NCI-H526 treated with DMSO at 0.1 percent for 48 hours (cell line): ENCODE results near the gene PLEK2.

Source experiments
- DNase-seq: peaks from one replicate; lab custom pipeline; 2025; lab: John Stamatoyannopoulos, UW

The PLEK2 gene

DNA sequence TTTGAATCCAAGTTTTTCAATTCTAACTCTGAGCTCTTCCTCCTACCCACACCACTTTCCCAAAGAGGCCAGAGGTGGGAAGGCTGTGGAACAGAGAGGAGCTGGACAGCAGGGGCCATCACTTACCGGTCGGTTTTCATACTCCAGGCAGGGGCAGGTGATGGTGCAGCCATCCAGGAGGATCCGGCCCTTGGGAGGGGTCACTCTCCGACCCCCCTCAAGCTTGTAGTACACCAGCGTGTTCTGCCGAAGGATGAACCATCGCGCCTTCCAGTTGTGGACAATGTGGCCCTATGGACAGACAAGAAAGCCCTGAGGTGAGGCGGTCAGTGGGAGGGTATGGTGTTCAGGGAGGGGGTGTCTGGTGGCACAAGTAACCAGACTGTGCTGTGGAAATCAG lies 14.4 kb downstream of the PLEK2 start:
- no peak for DNase-seq

DNA sequence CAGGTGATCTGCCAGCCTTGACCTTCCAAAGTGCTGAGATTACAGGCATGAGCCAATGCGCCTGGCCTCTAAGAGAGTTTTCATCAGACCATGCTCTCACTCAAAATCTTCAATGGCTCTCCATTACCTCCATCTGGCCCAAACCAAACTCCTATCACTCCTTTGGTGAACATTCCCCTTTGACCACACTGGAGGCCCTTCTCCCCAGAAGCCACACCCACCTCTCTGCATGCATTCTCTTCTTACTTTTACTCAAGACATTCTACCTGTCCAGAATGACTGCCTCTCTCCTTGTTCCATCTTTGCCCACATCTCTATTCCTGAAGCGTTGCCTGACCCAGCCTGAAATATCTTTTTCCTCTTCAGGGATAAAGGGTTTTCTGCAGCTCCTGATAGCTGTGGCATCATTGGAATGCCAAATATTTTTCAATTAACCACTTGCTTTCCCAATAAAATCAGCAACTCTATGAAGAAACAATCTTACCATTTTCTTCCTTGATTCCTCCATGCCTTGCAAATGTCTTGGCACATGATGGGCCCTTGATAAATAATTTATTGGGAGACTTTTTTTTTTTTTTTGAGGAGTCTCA lies 15.5 kb downstream of the PLEK2 start:
- no peak for DNase-seq

DNA sequence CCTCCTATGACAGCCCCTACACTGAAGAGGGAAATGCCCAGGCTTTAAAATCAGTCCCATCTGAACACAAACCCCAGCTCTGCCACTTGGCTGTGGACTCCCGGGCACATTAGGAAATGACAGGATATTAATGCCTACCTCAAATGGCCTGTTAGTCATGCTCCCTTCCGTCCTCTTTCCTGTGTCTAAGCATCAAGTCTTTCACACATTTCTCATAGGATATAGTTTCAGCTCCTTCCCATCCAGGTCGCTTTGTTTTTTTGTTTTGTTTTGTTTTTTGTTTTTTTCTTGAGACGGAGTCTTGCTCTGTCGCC lies 16.1 kb downstream of the PLEK2 start:
- no peak for DNase-seq

DNA sequence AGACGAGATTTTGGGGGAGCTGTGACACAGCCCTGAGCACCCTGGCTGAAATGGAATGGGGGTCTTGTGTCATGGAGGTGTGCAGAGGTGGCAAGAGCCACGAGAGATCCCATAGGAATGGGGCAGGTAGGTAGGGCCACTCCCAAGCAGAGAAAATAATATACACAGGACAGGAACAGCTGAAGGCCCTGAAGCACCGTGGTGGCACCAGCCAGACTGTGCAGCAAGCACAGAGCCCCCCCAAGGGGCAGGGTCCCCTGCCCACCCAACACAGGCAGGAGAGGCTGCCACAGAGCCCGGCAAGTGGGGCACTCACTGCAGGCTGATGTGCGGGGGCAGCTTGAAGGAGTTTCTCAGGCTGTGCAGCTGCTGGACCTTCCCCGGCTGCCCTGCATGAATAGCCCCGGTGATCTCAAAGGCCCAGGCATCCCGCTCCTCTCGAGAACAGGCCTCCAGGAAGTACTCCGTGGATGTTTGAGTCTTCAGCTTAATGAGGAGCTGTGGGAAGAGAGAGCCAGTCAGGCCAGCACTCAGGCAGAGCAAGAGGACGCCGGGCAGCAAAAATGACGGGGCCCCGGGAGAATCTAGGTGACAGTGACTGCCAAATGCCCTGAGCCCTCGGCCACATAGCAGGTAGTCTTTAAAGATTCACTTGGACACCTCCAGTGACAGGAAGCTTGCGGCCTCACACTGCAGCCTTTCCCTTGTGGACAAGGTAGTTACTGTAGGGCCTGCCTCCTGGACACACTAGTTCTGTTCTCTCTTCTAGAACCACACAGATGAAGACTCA lies 16.7 kb downstream of the PLEK2 start:
- DNase-seq: no peak

DNA sequence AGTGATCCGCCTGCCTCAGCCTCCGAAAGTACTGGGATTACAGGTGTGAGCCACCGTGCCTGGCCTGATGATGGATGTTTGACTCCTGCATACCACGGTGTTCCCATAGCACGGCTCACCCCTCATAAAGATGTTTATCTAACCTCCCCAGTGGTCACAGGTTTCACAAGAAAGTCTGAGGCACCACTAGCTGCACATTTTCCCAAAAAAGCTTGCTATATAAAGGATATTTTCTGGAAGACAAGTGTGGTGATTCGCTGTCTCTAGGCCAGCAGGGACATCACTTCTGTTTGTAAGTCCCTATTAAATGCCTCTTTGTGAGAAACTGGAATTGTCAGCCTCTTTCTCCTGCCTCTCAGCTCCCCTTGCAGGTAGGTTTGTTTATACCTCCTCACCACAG lies 18.3 kb downstream of the PLEK2 start:
- no peak for DNase-seq

DNA sequence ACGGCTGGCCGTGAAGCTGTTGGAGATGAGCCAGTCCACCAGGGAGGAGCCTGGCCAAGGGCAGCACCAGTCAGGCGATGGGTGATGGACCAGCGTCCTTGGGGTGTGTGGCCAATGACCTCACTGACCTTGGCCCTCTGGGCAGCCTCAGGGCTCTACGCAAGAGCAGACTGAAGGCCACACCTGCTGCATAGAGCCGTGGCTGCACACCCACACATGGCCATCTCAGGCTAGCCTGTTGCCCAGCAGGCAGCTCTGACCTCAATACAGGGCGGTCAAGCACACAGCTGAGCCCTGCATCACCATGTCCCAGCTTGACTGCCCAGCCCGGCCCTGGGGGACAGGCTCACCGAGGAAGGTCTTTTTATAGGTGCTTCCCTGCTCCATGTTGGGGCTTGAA lies 19.2 kb downstream of the PLEK2 start:
- DNase-seq: no peak

DNA sequence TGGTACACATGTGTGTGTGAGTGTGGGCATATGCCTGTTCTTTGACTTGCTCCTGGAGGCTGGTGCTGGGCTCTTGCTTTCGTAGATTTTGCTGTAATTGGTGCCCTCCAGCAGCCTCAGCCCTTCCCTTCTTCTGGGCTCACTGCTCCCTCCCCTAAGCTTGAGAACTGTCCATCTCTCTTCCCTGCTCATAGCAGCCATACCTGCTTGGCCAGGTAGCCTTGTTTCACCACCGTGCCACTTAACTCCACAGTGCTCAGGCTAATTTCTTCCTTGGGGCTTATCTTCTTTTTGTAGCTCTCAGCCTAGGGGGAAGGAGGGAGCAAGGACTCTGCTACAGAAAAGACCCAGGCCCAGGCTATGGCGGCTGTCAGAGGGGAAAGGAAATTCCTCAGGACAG lies 19.8 kb downstream of the PLEK2 start:
- no peak for DNase-seq

DNA sequence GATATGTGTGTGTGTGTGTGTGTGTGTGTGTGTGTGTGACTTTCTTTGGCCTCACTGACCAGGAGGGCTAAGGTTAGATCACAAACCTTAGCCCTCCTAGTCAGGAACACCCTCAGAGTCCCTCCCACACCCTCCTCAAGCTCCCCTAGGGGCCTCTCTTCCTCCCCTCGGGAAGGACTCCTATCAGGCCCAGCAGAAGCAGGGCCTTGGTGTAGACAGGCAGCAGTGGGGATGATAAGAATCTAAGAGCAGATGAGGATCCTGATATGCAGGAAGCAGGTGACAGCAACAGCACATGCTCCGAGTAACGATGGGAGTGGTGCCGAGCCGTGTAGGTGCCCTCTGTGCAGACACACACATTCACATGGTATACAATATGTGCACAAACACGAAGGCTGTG lies 20.7 kb downstream of the PLEK2 start:
- DNase-seq: no peak

DNA sequence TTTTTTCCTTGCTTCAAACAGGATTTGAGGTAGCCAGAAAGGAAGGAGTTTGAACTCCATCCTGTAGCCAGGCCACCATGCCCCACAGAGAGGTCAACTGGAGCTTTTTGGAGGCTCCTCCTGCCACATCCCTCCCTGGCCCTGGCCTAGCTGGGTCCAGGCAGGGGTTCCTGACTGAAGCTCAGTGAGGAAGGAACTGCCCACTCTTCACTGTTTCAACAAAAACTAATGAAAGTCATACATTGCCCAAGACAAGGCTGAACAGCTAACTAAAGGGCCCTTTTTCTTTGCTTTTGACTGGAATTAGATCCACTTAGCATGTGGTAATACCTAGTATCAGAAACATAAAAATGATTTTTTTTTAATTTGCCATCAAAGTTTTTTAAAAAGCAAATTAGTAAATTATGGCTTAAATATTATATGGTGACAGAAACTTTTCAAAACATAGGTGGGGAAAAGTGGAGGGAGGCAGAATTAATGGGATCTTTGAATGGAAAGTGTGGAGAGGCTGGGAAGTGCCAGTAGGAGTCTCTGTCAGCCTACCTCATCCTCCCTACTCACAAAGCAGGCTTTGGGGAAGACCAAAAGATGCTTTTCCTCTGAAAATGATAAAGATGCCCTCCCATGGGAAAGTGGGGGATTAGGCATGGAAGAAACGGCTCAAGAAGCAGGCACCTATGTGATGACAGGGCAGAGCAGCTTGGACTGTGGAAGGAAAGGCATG lies 22.0 kb downstream of the PLEK2 start:
- DNase-seq: no peak

DNA sequence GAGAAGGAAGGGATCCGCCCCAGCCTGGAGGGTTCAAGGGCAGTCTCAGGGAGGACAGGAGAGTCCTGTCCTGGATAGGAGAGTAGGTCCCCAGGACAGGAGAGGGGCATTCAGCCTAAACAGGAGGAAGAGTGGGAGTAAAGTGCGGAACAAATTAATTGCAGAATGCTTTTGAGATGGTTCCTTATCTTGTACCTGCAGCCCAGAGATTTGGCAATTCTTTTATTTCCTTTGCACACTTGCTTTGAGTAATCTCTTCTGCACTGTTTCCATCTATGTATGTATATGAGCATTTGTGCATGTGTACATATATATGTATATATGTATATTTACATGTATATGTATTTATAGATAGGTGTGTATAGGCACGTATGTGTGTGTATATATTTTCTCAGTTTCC lies 22.7 kb downstream of the PLEK2 start:
- no peak for DNase-seq

DNA sequence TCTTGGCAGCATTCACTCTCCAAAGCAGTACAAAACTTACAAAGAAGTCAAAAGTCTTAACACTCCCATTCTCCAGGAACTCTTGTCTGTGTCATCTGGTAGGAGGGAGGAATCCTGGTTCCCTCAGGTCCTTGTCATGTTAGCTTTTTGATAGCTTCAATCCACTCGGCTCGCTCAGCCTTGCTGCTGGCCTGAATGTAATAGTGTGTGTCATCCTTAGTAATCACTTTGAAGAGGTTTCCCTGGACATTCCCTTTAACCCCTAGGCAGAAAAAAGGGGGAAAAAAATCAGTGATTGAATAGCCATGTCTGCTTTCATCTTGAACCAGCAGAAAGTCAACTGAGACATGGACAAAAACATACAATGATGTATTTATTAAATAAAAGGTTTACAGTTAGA lies 24.8 kb downstream of the PLEK2 start:
- DNase-seq: no peak

DNA sequence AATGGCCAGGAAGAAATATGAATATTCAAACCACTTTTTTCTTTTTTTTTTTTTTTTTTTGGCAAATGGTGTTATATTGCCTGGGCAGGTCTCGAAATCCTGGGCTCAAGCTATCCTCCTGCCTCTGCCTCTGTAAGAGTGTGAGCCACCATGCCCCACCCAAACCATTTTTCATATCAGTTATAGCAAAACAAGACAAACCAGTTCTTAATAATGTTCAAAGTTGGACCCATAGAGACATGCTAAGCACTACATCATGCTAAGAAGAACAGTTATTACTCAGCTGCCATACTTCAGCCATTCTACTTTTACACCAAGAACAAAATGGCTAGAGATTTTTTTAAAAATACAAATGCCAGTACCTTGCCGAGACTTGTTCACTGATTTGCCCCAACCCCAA lies 26.3 kb downstream of the PLEK2 start:
- DNase-seq: no peak

DNA sequence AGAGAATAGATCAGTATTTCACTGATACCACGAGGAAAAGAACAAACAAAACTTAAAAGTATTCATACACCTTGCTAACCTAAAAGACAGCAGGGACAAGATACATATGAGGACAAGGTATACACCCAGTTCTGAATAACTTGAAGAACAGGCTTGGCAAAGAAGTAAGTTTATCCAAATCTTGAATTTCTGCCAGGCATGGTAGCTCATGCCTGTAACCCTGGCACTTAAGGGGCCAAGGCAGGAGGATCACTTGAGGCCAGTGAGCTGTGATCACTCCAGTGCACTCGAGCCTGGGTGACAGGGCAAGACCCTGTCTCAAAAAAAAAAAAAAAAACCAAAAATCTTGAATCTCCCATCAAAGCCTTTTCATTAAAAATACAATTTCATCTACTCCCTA lies 26.8 kb downstream of the PLEK2 start:
- no peak for DNase-seq

DNA sequence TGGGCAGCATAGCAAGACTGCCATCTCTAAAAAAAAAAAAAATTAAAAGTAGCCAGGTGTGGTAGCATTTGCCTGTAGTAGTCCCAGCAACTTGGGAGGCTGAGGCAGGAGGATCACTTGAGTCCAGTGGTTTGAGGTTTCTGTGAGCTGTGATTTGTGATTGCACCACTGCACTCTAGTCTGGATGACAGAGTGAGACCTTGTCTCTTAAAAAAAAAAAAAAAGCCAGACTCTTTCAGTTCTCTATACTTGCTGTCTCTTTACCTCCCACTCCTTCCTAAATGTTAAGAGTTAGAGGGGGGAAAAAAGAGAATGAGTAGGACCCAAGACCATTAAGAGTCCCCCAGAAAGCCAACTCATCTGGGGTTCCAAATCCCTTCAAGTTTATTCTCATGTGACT lies 34.0 kb downstream of the PLEK2 start:
- no peak for DNase-seq

DNA sequence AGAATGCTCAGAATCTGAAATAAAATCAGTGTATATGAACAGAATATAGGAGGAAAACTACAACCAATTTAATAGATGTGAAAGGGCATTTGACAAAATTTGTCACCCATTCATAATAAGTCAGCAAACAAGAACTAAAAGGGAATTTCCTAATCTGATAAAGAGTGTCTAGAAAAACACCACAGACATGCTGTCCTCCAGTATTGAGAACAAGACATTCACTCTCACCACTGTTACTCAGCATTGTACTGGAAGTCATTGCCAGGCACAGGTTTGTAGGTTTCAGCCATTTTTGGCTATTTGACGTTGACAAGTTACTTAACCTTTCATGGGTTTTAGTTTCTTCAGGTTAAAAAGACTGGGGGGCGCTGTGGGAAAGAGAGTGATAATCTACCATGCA lies 38.6 kb downstream of the PLEK2 start:
- no peak for DNase-seq

DNA sequence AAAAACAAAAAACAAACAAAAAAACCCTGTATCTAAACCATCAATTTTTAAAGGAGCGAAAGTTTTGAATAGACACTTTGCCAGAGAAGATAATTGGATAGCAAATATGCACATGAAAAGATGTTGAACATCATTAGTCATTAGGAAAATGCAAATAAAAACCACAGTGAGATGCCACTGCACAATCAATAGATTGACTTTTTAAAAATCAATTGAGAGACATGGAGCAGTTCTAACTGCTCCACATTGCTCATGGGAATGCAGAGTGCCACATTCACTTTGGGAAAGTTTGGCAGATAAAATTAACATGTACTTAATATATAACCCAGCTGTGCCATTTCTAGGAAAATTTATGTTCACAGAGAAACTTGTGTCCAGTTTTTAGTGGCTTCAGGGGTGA lies 39.1 kb downstream of the PLEK2 start:
- no peak for DNase-seq

DNA sequence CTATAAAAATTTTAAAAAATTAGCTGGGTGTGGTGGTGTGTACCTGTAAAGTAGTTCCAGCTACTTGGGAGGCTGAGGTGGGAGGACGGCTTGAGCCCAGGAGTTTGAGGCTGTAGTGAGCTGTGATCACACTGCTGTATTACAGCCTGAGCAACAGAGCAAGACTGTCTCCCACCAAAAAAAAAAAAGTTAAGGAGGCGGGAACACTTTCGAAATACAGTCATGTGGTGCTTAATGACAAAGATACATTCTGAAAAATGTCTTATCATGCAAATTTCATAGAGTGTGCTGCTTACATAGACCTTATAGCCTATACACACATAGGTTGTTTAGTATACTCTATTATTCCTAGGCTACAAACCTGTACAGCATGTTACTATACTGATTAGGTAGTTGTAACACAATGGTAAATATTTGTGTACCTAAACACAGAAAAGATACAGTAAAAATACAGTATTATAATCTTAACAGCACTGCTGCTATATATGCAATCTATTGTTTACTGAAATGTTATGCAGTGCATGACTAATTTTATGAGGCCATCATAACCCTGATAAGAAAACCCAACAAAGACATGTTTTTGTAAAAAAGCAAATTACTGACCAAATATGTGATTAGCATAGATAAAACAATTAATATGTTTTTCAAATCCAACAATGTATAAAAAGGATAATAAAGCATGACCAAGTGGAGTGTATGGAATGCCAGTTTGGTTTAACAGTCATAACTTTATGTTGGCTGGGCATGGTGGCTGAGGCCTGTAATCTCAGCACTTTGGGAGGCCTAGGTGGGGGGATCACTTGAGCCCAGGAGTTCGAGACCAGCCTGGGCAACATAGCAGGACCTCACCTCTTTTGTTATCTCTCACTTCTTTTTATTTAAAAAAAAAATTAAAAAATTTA lies 40.5 kb downstream of the PLEK2 start:
- no peak for DNase-seq

DNA sequence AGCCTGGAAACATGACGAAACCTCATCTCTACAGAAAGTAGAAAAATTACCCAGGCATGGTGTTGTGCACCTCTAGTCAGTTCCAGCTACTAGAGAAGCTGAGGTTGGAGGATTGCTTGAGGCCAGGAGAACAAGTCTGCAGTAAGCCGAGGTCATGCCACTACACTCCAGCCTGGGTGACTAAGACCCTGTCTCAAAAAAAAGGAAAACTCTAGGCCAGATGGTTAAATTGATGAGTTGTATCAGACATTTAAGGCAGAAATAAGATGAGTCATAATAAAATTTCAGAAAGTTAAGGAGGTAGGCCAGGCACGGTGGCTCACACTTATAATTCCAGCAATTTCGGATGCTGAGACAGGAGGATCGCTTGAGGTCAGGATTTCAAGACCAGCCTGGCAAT lies 41.1 kb downstream of the PLEK2 start:
- DNase-seq: no peak

DNA sequence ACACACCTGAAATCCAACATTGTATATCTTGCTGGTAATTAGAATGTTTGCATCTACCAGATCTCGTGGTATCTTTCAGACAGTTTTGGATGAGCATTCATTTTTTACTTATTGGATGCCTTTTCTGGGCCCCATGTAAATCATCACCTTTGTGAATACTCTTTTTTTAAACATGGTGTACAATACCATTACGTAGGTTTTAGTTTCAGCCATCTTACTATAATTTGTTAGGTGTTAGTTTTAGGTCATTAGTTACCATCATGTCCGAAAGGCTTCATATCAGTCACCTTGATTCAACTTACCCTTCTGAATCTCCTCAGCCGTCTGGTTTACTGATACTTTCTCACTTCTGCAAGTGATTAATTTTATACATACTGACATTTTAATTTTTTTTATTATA lies 46.5 kb downstream of the PLEK2 start:
- no peak for DNase-seq

DNA sequence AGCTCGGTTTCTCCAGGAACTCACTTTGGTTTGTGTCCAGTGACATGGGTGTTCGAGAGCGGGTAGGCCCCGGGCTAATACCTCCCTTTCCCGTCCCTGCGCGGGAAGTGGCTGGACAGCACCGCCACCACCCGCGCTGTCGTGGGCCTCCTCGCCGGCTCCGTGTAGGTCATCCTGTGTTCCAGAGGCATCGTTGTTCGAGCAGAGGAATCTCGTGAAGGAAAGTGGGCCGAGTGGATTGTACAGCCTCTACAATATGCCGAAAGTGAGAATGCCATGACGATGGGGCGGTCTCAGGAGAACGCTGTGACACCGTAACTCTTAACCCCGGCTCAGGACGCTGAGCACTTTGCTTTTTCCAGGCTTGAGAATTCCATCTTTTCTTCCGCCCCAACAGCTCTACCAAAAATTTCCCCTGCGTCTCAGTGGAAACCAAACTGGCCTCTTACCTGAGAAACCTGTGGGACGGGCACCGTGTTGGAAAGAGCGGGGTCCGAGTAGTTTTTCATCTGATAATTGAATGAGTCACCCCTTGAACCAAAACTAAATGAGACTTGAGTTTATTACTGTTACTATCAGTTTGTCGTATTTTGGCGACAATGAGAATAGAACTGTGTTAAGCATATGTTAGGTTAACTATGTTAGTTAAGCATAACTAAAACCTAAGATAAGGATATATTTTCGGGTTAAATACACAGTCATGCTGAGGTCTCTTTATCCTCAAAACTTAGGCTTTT lies 51.3 kb downstream of the PLEK2 start:
- DNase-seq: no peak

DNA sequence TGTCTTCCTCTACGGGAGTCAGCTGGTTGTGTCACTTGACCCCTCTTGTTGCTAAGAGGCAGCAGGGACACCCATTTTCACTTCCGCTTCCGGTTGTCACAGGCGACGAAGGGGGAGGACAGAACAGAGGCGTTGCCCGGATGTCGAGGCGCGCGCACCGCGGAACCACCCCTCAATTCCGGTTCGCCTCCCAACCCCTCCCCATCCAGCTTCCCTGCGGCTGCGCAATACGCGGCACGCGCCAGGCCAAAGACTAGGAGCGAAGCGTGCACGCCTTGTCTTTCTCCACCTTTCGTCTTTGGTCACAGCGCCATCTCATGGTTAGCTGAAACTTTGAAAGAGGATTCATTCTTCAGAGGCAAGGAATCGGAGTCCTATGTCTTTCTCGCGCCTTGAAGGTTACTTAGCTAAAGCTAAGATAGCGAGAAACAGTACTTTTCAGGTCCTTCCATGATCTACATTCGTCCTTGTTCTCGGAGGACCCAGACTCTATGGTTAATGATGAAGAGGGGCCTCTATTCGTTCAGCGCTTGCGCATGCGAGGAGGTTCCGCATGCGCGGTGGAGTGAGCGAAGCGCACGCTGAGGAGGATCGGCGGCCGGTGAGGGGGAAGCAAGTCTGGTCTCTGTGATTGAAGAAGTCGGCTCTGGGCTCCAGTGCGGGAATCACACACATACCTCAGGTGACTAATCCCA lies 52.0 kb downstream of the PLEK2 start, which contains the start of the genes ATP6V1D and EIF2S1:
Gene ATP6V1D (minus strand): TSS at position 30 of the 695 bp plus-strand sequence. CDS start 106 bp downstream, outside the sequence.
Gene EIF2S1 (plus strand): TSS at position 554 of the 695 bp plus-strand sequence. CDS start 4,440 bp downstream, outside the sequence.
- DNase-seq: peak; percentile 97
